HCEC 1CT (cell line): Measurements from ENCODE around the gene SLC7A5.
"Not testable (repeated sequence)": the region's sequence is repeated elsewhere in the genome, so short reads cannot be mapped to it uniquely, and the experiment has no call there.

Experiments used
- DNase-seq: peaks from one replicate; pipeline ENCODE4 v3.0.0-alpha.2; 2017

The SLC7A5 gene

GRCh38 chr16:87860553-87861299 is 8.6 kb downstream of the SLC7A5 start:
- DNase-seq, result peak; percentile 61

GRCh38 chr16:87858151-87858993 is 10.9 kb downstream of the SLC7A5 start:
- not testable (repeated sequence) for DNase-seq

GRCh38 chr16:87856791-87857228 is 12.5 kb downstream of the SLC7A5 start:
- no peak for DNase-seq

GRCh38 chr16:87855852-87856715 is 13.2 kb downstream of the SLC7A5 start:
- no peak for DNase-seq

DNA sequence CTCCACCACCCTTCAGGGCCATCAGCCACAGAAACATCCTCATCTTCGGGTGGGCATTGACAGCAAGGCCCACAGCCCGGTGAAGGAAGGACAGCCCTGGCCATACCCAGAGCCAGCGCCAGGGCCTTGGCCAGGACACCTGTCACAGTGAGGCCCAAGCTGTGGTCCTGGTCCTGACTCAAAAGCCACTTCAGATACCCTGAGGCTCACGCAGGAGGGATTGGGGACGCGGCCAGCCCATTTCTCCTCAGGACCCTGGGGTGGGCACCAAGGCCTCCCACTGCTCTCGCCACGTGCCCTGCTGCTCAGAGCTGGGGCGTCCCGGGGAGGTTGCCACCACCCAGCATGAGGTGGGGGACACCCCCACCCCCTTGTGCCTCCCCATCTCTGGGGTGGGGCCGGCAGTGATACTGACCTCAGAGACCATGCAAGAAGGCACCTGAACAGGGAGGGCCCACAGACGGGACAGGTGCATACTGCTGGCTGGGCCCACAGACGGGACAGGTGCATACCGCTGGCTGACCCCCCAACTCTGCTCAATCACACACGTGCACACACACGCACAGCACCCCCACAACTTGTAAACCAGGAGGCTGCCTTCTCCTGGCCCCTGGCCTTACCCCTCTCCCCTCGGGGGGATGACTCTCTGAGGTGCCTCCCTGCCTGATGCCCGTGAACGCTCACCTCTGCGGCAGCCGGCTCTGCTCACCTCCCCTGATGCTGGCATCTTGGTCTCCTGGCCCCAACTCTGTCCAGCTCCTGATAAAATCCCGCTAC is 14.2 kb downstream of the SLC7A5 start:
- DNase-seq, result no peak

GRCh38 chr16:87854053-87854906 is 15.0 kb downstream of the SLC7A5 start:
- no peak for DNase-seq

GRCh38 chr16:87853411-87854052 is 15.8 kb downstream of the SLC7A5 start:
- DNase-seq, result peak; percentile 82

DNA sequence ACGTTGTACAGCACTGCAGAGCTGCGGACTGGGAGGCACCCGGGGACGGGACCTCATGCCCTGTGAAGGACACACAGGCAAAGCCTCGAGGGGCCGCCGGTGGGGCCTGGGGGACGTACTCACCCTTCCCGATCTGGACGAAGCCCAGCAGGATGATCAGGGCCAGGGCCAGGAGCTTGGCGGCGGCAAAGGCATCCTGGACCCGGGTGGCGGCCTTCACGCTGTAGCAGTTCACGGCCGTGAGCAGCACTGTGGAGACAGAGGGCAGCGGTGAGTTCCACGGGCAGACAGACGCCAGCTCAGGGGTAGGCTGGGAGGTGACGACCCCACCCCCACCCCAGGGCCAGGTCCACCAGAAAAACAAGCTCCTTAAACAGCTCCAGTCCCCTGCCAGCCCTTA is 17.7 kb downstream of the SLC7A5 start:
- DNase-seq, result no peak

DNA sequence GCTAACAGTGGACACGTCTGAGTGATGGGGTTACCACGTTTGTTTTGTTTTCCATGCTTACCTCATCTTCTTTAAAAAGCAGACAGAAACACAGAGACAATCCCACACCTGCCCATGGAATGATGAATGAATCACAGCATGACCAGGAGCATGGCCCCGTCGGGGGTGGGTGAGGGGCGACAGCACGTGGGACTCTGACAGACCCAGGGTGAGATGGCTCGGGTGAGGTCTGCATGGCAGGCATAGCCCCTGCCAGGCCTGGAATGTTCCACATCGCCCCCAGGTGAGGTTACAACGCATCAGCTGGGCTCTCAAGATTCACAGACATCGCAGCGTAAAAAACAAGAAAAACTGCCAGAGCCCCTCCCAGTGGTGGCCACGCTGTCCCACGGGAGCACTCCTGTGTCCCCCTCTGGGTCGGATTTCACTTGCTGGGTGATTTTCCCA is 18.1 kb downstream of the SLC7A5 start:
- DNase-seq, result no peak

GRCh38 chr16:87850009-87851006 is 19.0 kb downstream of the SLC7A5 start:
- peak; percentile 4 for DNase-seq

- no peak for DNase-seq
These were observed 19.8 kb downstream of the SLC7A5 start for GRCh38 chr16:87849419-87850008.

DNA sequence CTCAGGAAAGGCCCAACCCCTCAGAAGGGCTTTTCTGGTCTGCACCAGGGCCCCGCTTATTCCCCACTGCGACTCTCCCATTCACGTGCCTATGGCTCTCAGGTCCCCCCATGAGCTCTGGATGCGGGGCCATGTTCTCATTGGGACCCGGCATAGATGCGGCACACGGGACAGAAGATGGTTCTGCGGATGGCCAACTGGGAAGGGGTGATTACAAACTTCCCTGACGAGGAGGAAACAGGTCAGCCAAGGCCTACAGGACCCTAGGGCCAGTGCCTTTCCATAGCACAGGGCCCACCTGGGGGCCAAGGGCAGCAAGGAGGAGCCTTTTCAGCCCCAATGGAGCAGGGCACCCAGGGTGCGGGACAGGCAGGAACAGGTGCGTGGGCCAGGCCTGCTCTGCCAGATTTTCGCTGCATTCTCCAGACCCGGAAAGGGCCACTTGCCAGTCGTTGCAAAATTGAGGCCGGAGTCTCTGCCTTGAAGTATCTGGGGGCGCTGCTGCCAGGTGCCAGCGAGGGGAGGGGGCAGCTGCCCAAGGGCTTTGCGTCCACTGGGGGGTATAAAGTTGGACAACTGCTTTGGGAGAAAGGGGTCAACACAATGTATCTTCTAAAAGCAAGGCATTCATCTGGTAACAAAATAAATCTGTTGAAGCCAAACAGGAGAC is 20.5 kb downstream of the SLC7A5 start:
- DNase-seq, result no peak

DNA sequence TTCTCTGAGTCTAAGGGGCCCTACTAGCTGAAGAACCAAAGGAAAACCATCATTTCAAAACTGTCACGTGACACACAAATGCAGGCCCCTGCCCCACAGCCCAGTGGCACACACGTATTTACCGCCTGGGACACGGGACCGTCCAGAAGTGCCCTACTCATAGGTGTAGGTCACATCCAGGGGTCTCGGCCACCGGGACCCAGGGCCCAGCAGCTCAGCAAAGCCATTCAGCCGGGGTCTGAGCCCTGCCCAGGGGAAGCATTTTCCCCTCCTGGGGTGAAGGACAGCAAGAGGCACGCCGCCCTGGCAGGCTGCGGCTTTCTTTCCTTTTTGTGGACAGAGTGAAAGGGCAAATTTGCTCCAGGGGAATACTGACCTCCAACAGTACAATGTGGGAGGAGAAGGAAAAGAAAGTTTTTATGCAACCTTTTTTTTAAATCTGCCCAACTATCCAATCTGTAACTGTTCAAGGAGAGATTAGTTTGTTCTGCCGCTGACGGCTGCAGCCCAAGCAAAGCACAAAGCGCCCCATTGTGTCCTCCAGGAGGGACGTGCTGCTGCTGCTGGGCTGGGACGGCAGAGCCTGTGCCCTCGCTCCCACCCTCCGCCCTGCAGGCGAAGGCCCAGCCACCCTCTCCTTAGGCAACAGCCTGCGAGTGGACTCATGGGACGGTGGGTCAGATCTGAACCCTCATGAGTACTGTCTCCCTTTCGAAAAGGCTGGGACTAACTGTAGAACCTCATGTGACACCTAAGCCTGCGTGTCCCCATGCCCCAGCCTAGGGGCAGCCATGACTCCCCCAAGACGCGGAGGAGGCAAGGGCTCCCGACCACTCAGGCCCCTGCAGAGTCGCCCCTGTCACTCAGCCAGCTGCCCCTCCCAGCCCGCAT is 21.3 kb downstream of the SLC7A5 start:
- DNase-seq, result no peak

DNA sequence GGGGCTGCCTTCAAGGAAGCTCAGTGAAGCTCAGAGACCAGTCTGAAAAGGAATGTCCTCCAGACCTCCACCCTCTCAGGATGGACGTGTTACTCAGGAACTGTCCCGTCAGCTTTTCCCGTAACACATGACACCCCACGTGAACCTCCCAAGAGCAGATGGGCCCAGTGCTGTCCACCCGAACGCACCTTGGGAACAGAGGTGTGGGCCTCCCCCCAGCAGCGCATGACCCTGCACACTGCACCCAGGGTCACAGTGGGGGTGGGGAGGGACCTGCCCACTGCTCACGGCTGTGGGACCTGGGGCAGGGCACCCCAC is 21.9 kb downstream of the SLC7A5 start:
- DNase-seq, result no peak

DNA sequence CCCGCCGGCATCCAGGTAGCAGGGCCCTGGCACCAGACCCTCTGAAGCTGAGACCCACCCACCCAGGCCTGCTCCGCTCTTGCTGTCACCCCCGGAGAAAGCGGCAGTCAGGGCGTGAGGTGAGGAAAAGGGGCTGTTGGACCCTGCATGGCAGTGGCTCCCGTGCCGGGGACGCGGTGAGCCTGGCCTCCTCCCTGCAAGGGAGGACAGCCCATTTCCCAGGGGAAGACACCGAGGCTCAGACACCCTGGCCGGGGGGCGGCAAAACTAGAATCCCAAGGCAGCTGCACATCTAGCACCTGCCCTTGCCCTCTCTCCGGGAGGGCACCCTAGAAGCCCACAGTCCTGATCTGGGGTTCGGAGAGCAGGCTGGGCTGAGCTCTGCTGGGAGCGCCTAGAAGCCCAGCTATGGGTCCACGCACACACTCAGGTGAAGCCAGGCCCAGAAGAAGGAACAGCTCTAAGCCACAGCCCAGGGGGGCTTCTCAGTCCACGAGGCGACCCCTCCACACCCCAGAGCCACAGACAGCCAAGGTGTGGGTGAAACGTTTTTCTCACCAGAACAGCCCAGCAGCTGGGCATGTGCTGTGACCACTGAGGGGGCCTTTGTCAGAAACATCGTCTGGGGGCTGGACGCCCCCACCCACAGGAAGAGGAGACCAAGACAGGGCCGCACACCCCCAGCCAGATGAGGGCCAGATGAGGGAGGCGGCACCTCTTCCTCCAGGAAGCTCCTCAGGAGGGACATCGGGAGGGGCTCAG is 22.4 kb downstream of the SLC7A5 start:
- DNase-seq, result no peak

- DNase-seq, result no peak
These were observed 23.3 kb downstream of the SLC7A5 start for GRCh38 chr16:87845807-87846619.
